ENCODE data around the gene ASIC3.

- TF ChIP-seq CTCF (IDR thresholded peaks at IDR 0.05; ENCODE audit: poor library complexity) (no peak), EZH2phosphoT487 (IDR thresholded peaks at IDR 0.05; ENCODE audit: low read depth, severe bottlenecking, unreplicated experiment) (no peak), EZH2 (IDR thresholded peaks at IDR 0.05; ENCODE audit: borderline replicate concordance) (no peak)
These were observed 31.8 kb upstream of the ASIC3 start for GRCh38 chr7:151016505-151016904.
